Ovary (tissue), 3 donors: ENCODE measurements around the gene MARCHF3.

Experiments
- EP300 ChIP-seq: sonication (generic); formaldehyde crosslinking; IDR thresholded peaks from one replicate; pipeline ENCODE4 v1.6.1; 2017; ENCODE audit warnings: antibody characterized with exemption
- POLR2A ChIP-seq: fragments of 450-650 bp; IDR thresholded peaks from one replicate; pipeline ENCODE4 v1.6.1; 2017; ENCODE audit warnings: antibody characterized with exemption, mild to moderate bottlenecking, moderate library complexity
- TF ChIP-seq, protein P1 (sequence below), 3 donors: fragments of 450-650 bp in 2 of 3; fragments of 200-600 bp in 1 of 3; IDR thresholded peaks; one replicate each; pipeline versions ENCODE4 v1.5.1 to v1.8.0; 2016 to 2022; ENCODE audit warnings: antibody characterized with exemption in 3 of 3, mild to moderate bottlenecking in 1 of 3
- donor health status: DM: no; HTN: no; CAD: no.

DNA sequence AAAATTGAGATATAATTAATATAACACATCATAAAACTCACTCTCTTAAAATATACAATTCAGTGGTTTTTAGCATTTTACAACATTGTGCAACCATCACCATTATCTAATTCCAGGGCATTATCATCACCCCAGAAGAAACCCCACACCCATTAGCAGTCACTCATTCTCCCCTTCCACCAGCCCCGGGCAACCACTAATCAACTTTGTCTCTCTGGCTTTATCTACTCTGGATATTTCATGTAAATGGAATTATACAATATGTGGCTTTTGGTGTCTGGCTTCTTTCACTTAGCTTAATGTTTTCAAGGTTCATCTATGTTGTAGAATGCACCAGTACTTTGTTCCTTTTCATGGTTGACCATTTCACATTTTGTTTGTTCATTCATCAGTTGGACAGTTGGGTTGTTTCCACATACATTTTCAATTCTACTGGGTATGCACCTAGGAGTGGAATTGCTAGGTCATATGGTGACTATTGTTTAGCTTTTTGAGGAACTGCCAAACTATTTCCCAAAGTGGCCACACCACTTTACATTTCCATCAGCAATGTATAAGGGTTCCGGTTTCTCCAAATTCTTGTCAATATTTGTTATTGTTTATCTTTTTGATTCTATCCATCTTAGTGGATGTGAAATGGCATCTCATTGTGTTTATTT, 62.4 kb downstream of the MARCHF3 start:
- TF ChIP-seq POLR2A = no peak
- TF ChIP-seq, protein P1, sequence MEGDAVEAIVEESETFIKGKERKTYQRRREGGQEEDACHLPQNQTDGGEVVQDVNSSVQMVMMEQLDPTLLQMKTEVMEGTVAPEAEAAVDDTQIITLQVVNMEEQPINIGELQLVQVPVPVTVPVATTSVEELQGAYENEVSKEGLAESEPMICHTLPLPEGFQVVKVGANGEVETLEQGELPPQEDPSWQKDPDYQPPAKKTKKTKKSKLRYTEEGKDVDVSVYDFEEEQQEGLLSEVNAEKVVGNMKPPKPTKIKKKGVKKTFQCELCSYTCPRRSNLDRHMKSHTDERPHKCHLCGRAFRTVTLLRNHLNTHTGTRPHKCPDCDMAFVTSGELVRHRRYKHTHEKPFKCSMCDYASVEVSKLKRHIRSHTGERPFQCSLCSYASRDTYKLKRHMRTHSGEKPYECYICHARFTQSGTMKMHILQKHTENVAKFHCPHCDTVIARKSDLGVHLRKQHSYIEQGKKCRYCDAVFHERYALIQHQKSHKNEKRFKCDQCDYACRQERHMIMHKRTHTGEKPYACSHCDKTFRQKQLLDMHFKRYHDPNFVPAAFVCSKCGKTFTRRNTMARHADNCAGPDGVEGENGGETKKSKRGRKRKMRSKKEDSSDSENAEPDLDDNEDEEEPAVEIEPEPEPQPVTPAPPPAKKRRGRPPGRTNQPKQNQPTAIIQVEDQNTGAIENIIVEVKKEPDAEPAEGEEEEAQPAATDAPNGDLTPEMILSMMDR (IDR thresholded peaks at IDR 0.05) = no peak
- TF ChIP-seq EP300 = no peak
